Measurements from ENCODE around the gene ZNF518A. TPM values are rescaled to one million over a fixed set of nuclear protein-coding genes. Genes with fewer than 3 reads are reported as not detected.

Gene ZNF518A
- total and polyA plus RNA-seq, 2 of the 8 experiments (the other 6 are each of a cell fraction or from before 2014, with no cell fraction given) = 6.6 to 34.8 TPM

DNA sequence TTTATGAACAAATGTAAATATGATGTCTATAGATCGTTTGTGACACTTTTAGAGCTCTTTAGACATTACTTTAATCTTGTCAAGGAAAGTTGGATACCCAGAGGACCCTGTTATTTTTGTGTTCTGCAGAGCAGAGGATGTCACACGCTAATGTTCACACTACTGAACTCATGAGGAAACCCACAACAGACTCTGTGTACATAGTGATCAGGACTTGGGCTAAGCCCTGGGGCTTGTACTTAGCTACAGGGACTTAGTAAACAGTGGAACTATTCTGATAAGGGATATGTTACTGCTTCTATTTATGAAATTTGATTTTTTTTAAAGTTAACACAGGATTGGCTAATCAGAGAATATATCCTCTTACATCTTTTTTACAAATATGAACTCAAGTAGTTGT lies 36.1 kb upstream of the ZNF518A start:
- Histone ChIP-seq H3K27ac (ENCODE audit: low read depth, low read length) (no peak overlapping the region), H2BK5ac (ENCODE audit: low read depth, low read length) (no peak overlapping the region), H4K5ac (ENCODE audit: insufficient read length, low read depth, low read length) (no peak overlapping the region), H2BK12ac (ENCODE audit: low read depth, low read length) (no peak overlapping the region), H3K36me3 (ENCODE audit: control insufficient read depth in 2 of 4, insufficient read depth in 4 of 4, low read length in 3 of 4) (no peaks in the 10 kb centered on the region), H3K27me3 (replicated peaks in 1 of 4; ENCODE audit: control insufficient read depth in 3 of 4, extremely low read depth in 1 of 4, insufficient read depth in 3 of 4, low read length in 3 of 4) (no peaks in the 10 kb centered on the region), H2AFZ (ENCODE audit: low read length) (no peak overlapping the region), H3K4me1 (replicated peaks in 1 of 4; ENCODE audit: control insufficient read depth in 3 of 4, insufficient read depth in 4 of 4, low read length in 3 of 4) (no peaks in the 10 kb centered on the region), H2AK5ac (ENCODE audit: low read depth, low read length) (no peak overlapping the region), H4K20me1 (replicated peaks in 1 of 2; ENCODE audit: control insufficient read depth in 1 of 2, insufficient read depth in 2 of 2, low read length in 2 of 2) (no peaks in the 10 kb centered on the region), H3K79me2 (ENCODE audit: control insufficient read depth in 1 of 2, insufficient read depth in 2 of 2, low read length in 2 of 2) (no peaks in the 10 kb centered on the region), H2BK20ac (ENCODE audit: low read length) (no peak overlapping the region), H3K23me2 (ENCODE audit: low read depth, low read length) (no peaks in the 10 kb centered on the region), H3K79me1 (ENCODE audit: low read depth, low read length) (no peaks in the 10 kb centered on the region), H3K4me2 (ENCODE audit: insufficient read depth in 1 of 2, low read depth in 2 of 2, low read length in 2 of 2) (no peak overlapping the region), H3K14ac (ENCODE audit: insufficient read length) (no peak overlapping the region), H3K23ac (ENCODE audit: insufficient read length) (no peak overlapping the region), H3K4ac (replicated peaks; ENCODE audit: insufficient read length, low read depth, low read length) (no peak overlapping the region), H2BK15ac (ENCODE audit: low read length) (no peak overlapping the region), H3K9me3 (ENCODE audit: insufficient read depth in 2 of 2, low read depth in 1 of 2, low read length in 1 of 2) (no peaks in the 10 kb centered on the region; a peak in 1 of 4 replicates), H4K91ac (replicated peaks; ENCODE audit: insufficient read length, low read length) (no peak overlapping the region), H3K18ac (ENCODE audit: extremely low read depth, low read length) (no peak overlapping the region), H3K9ac (replicated peaks in 1 of 4; ENCODE audit: extremely low read depth in 1 of 4, low read depth in 3 of 4, low read length in 3 of 4) (no peak overlapping the region), H3K56ac (replicated peaks; ENCODE audit: insufficient read length, low read depth, low read length) (no peak overlapping the region), H3K4me3 (ENCODE audit: extremely low read depth in 1 of 4, insufficient read depth in 2 of 4, low read depth in 3 of 4, low read length in 4 of 4) (no peak overlapping the region), H4K8ac (ENCODE audit: extremely low read depth, insufficient read depth, low read length) (no peak overlapping the region), H2BK120ac (replicated peaks; ENCODE audit: low read depth, low read length) (no peak overlapping the region)
- FAIRE-seq (no peak), DNase-seq (ENCODE audit: low read depth in 1 of 2, low spot score in 2 of 2) (no peak)
- ChIA-PET CTCF (ENCODE audit: partially characterized antibody) (interaction anchor here (0.5 to 1.2 kb wide), 2 partner anchors 21 to 45 kb away, joined by 3 read pairs; no protein-coding TSS in a partner anchor), POLR2A (ENCODE audit: partially characterized antibody) (interaction anchor here (2.6 kb wide), 1 partner anchor 36 kb away, joined by 9 read pairs; the partner anchor contains the start of gene ZNF518A)
- TF ChIP-seq FOSL1 (IDR thresholded peaks at IDR 0.05; ENCODE audit: insufficient read depth, low read depth, low read length) (no peak), SIRT6 (IDR thresholded peaks at IDR 0.05; ENCODE audit: low read length) (no peak)
- 90% methylated on average over 2 of the region's 2 CpGs; no CpG with 5 or more reads in 1 of the 2 experiments for WGBS, 2 experiments (ENCODE audit: extremely low coverage in 1 of 2, insufficient coverage in 1 of 2, insufficient read length in 1 of 2, insufficient replicate concordance in 2 of 2, low coverage in 1 of 2, low lambda C conversion rate in 2 of 2, missing lambda C conversion rate in 1 of 2)

Data from H1 (cell line).